SK-N-SH (cell line): ENCODE data around the gene CTSO. TPM values are rescaled to one million over a fixed set of nuclear protein-coding genes. Genes with fewer than 3 reads are reported as not detected.

Experiments
- CTCF ChIA-PET: fragments of 300-600, 350-600 bp; formaldehyde crosslinking; extraction: SDS; loops from one replicate; lab custom pipeline; 2021; lab: Yijun Ruan, JAX
- POLR2A ChIA-PET: fragments of 350-600 bp; sonication (Branson Sonifier 250); formaldehyde crosslinking; extraction: SDS; loops from one replicate; lab custom pipeline; 2020; ENCODE audit warnings: antibody characterized with exemption, inconsistent platforms; lab: Yijun Ruan, JAX
- DNase-seq: peaks from one replicate; pipeline ENCODE4 v3.0.0; 2012
- H2AFZ ChIP-seq: fragments of 200-600 bp; sonication (generic); 2 replicates; pipeline ENCODE4 v1.8.1; 2016; ENCODE audit warnings: antibody characterized with exemption, mild to moderate bottlenecking, low read depth
- H3F3A ChIP-seq: fragments of 200-600 bp; sonication (generic); replicated peaks from 2 replicates; pipeline ENCODE3; 2016; ENCODE audit warnings: antibody characterized with exemption, mild to moderate bottlenecking; ENCODE audit not compliant: insufficient read depth
- H3K27ac ChIP-seq, 2 experiments: fragments of 200-500 bp in 1 of 2; fragments of 200-600 bp in 1 of 2; sonication (Bioruptor generic) in 1 of 2; sonication (generic), shearing (Covaris generic) in 1 of 2; 2 replicates each; pipeline versions ENCODE4 v1.5.1 to v1.6.1; 2014 to 2016; ENCODE audit warnings: low read depth in 2 of 2, inconsistent platforms in 1 of 2, low read length in 1 of 2, mild to moderate bottlenecking in 1 of 2, mixed read lengths in 1 of 2
- H3K27me3 ChIP-seq: fragments of 200-600 bp; sonication (generic), shearing (Covaris generic); 2 replicates; pipeline ENCODE4 v1.6.1; 2016; ENCODE audit warnings: mixed run types; ENCODE audit not compliant: insufficient read depth
- H3K36me3 ChIP-seq, 2 experiments: fragments of 200-500 bp in 1 of 2; fragments of 200-600 bp in 1 of 2; sonication (Bioruptor generic) in 1 of 2; sonication (generic) in 1 of 2; replicated peaks in 1 of 2; 2 replicates each; pipeline versions ENCODE3 to v1.5.1; 2014 to 2016; ENCODE audit warnings: low read length in 1 of 2, mild to moderate bottlenecking in 1 of 2; ENCODE audit not compliant: insufficient read depth in 2 of 2, control insufficient read depth in 1 of 2
- H3K4me1 ChIP-seq, 2 experiments: fragments of 200-500 bp in 1 of 2; fragments of 200-600 bp in 1 of 2; sonication (Bioruptor generic) in 1 of 2; sonication (generic), shearing (Covaris generic) in 1 of 2; 2 replicates each; pipeline versions ENCODE4 v1.5.1 to v1.6.1; 2014 to 2016; ENCODE audit warnings: low read depth in 1 of 2, low read length in 1 of 2, mixed run types in 1 of 2; ENCODE audit not compliant: insufficient read depth in 2 of 2, control insufficient read depth in 1 of 2
- H3K4me2 ChIP-seq: fragments of 200-600 bp; sonication (generic), shearing (Covaris generic); 2 replicates; pipeline ENCODE4 v1.6.1; 2017; ENCODE audit warnings: mixed run types
- H3K4me3 ChIP-seq, 2 experiments: fragments of 200-500 bp in 1 of 2; fragments of 200-600 bp in 1 of 2; sonication (Bioruptor generic) in 1 of 2; sonication (generic), shearing (Covaris generic) in 1 of 2; 2 replicates each; pipeline versions ENCODE4 v1.5.1 to v1.8.1; 2014 to 2016; ENCODE audit warnings: low read depth in 2 of 2, inconsistent platforms in 1 of 2, low read length in 1 of 2, mild to moderate bottlenecking in 1 of 2, mixed read lengths in 1 of 2, moderate library complexity in 1 of 2
- H3K79me2 ChIP-seq: fragments of 200-600 bp; sonication (generic); 2 replicates; pipeline ENCODE4 v1.8.1; 2017; ENCODE audit warnings: mild to moderate bottlenecking; ENCODE audit not compliant: insufficient read depth
- H3K9ac ChIP-seq: fragments of 200-600 bp; sonication (generic); 2 replicates; pipeline ENCODE4 v1.6.1; 2017; ENCODE audit warnings: mixed run types
- H3K9me2 ChIP-seq: fragments of 200-600 bp; sonication (generic); 2 replicates; pipeline ENCODE4 v1.6.1; 2017; ENCODE audit warnings: mixed run types
- H3K9me3 ChIP-seq: fragments of 200-600 bp; sonication (generic); 2 replicates; pipeline ENCODE4 v1.6.1; 2017; ENCODE audit warnings: mixed run types, mild to moderate bottlenecking, moderate library complexity
- H4K20me1 ChIP-seq: fragments of 200-600 bp; sonication (generic); 2 replicates; pipeline ENCODE4 v1.6.1; 2017; ENCODE audit warnings: mild to moderate bottlenecking, mixed run types; ENCODE audit not compliant: insufficient read depth
- CTCF ChIP-seq: fragments of 200-600 bp; sonication (generic); IDR thresholded peaks from 2 replicates; pipeline ENCODE4 v1.6.1; 2017; ENCODE audit warnings: antibody characterized with exemption, mild to moderate bottlenecking, moderate library complexity
- EP300 ChIP-seq, 2 experiments: IDR thresholded peaks; 2 replicates each; pipeline versions ENCODE4 v1.4.0 to v1.6.1; 2012; ENCODE audit warnings: borderline replicate concordance in 1 of 2, low read depth in 1 of 2, low read length in 1 of 2
- FOSL2 ChIP-seq: IDR thresholded peaks from 2 replicates; pipeline ENCODE4 v1.4.0; 2012; ENCODE audit warnings: low read depth, mild to moderate bottlenecking, moderate library complexity, borderline replicate concordance
- FOXJ3 ChIP-seq: sonication (generic); formaldehyde crosslinking; IDR thresholded peaks from 2 replicates; pipeline ENCODE4 v1.5.1; 2020; ENCODE audit warnings: mild to moderate bottlenecking, missing genetic modification reagents
- FOXM1 ChIP-seq: IDR thresholded peaks from 2 replicates; pipeline ENCODE4 v1.4.0; 2012; ENCODE audit warnings: low read depth, mild to moderate bottlenecking
- GATA2 ChIP-seq: sonication (generic); formaldehyde crosslinking; IDR thresholded peaks from 2 replicates; pipeline ENCODE4 v1.5.0; 2020; ENCODE audit warnings: mild to moderate bottlenecking, missing genetic modification reagents
- IRF3 ChIP-seq: fragments of 150-350 bp; IDR thresholded peaks from 2 replicates; pipeline ENCODE4 v1.6.1; 2016; ENCODE audit warnings: mild to moderate bottlenecking, low read depth, low read length
- JUND ChIP-seq: IDR thresholded peaks from 2 replicates; pipeline ENCODE4 v1.4.0; 2012
- MXI1 ChIP-seq: IDR thresholded peaks from 2 replicates; pipeline ENCODE4 v1.6.1; 2012; ENCODE audit warnings: mild to moderate bottlenecking, low read depth, low read length, improper control_type of control experiment
- NRF1 ChIP-seq: IDR thresholded peaks from 2 replicates; pipeline ENCODE4 v1.6.1; 2012; ENCODE audit warnings: low read depth, mild to moderate bottlenecking, low read length
- POLR2AphosphoS5 ChIP-seq: IDR thresholded peaks from 2 replicates; pipeline ENCODE4 v1.6.1; 2012; ENCODE audit warnings: low read depth, low read length
- RAD21 ChIP-seq: IDR thresholded peaks from 2 replicates; pipeline ENCODE4 v1.6.1; 2012; ENCODE audit warnings: mild to moderate bottlenecking, low read length
- RCOR1 ChIP-seq: fragments of 150-350 bp; IDR thresholded peaks from 2 replicates; pipeline ENCODE4 v1.6.1; 2017; ENCODE audit warnings: antibody characterized with exemption, low read length
- RFX5 ChIP-seq: IDR thresholded peaks from 2 replicates; pipeline ENCODE4 v1.6.1; 2012; ENCODE audit warnings: mild to moderate bottlenecking, improper control_type of control experiment, low read length
- RXRA ChIP-seq: IDR thresholded peaks from 2 replicates; pipeline ENCODE4 v1.4.0; 2012; ENCODE audit warnings: low read depth, mild to moderate bottlenecking, borderline replicate concordance
- SMC3 ChIP-seq: IDR thresholded peaks from 2 replicates; pipeline ENCODE4 v1.6.1; 2012; ENCODE audit warnings: low read depth, low read length, improper control_type of control experiment
- TCF12 ChIP-seq: IDR thresholded peaks from 2 replicates; pipeline ENCODE4 v1.4.0; 2012
- WGBS: methylation state at CpG from one replicate; pipeline ENCODE4 v1.1.6; 2017; ENCODE audit warnings: low lambda C conversion rate; 5-methylcytosine and 5-hydroxymethylcytosine counted together
- polyA plus RNA-seq, 3 experiments: library from polyadenylated mRNA; depleted of rRNA; stranded (reverse); fragments of >200 nt; gene quantifications; 2 replicates each; pipeline ENCODE4 v1.2.3, GENCODE V29; 2012
- TF ChIP-seq, protein P1 (sequence below): IDR thresholded peaks from 2 replicates; pipeline ENCODE4 v1.4.0; 2012; ENCODE audit warnings: low read depth, borderline replicate concordance
- TF ChIP-seq, protein P2 (sequence below): fragments of 150-350 bp; IDR thresholded peaks from 2 replicates; pipeline ENCODE4 v1.6.1; 2017; ENCODE audit warnings: antibody characterized with exemption, low read length, low read depth, borderline replicate concordance

The CTSO gene
- polyA plus RNA-seq, 1 of the 3 experiments (the other 2 are of a cell fraction), result 3.3 TPM

GRCh38 chr4:155984106-155984797 lies 30.6 kb upstream of the CTSO start:
- Histone ChIP-seq H3K9me2 (no peaks in the 10 kb centered on the region), H3K27ac (no peak overlapping the region), H3K4me2 (no peak overlapping the region), H2AFZ (no peak overlapping the region), H3K27me3 (no peaks in the 10 kb centered on the region), H4K20me1 (no peaks in the 10 kb centered on the region), H3K9ac (no peak overlapping the region), H3K79me2 (no peaks in the 10 kb centered on the region; the same call in 1 of the 2 replicates), H3F3A (no peaks in the 10 kb centered on the region), H3K4me1 (no peaks in the 10 kb centered on the region), H3K36me3 (no peaks in the 10 kb centered on the region), H3K4me3 (no peak overlapping the region), H3K9me3 (no peaks in the 10 kb centered on the region)
- DNase-seq, result no peak
- CTCF ChIA-PET, result no interaction called here
- 3% methylated on average over 4 of the region's 4 CpGs for WGBS
- TF ChIP-seq RXRA (no peak), POLR2AphosphoS5 (no peak), SMC3 (no peak), RCOR1 (no peak), GATA2 (CRISPR knock-in tag) (no peak), FOXM1 (no peak), FOSL2 (no peak), RAD21 (no peak), MXI1 (no peak), IRF3 (no peak), TCF12 (no peak), EP300 (IDR thresholded peaks at IDR 0.05; ENCODE audit: borderline replicate concordance in 1 of 2, low read depth in 1 of 2, low read length in 1 of 2) (no peak), NRF1 (no peak), JUND (no peak), CTCF (no peak), FOXJ3 (CRISPR knock-in tag) (no peak), RFX5 (no peak)
- TF ChIP-seq, protein P1, sequence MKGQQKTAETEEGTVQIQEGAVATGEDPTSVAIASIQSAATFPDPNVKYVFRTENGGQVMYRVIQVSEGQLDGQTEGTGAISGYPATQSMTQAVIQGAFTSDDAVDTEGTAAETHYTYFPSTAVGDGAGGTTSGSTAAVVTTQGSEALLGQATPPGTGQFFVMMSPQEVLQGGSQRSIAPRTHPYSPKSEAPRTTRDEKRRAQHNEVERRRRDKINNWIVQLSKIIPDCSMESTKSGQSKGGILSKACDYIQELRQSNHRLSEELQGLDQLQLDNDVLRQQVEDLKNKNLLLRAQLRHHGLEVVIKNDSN, result no peak
- TF ChIP-seq, protein P2, sequence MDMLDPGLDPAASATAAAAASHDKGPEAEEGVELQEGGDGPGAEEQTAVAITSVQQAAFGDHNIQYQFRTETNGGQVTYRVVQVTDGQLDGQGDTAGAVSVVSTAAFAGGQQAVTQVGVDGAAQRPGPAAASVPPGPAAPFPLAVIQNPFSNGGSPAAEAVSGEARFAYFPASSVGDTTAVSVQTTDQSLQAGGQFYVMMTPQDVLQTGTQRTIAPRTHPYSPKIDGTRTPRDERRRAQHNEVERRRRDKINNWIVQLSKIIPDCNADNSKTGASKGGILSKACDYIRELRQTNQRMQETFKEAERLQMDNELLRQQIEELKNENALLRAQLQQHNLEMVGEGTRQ, result no peak
- POLR2A ChIA-PET, result no interaction called here
